GM23338 (cell line): Measurements from ENCODE around the gene RFX3. TPM values are rescaled to one million over a fixed set of nuclear protein-coding genes. Genes with fewer than 3 reads are reported as not detected.

Experiments used
- ATAC-seq: fragments of 200-7000 bp; cut with Tn5 transposase; 3 replicates; pipeline ENCODE4 v1.9.1; 2020
- DNase-seq: peaks from one replicate; pipeline ENCODE4 v3.0.0-alpha.2; 2015; ENCODE audit warnings: low spot score
- H2AFZ ChIP-seq: fragments of 200-600 bp; sonication (generic); 2 replicates; pipeline ENCODE4 v1.8.0; 2016; ENCODE audit warnings: antibody characterized with exemption, mild to moderate bottlenecking, moderate library complexity
- H3F3A ChIP-seq: fragments of 200-600 bp; sonication (generic); replicated peaks from 2 replicates; pipeline ENCODE4 v1.8.0; 2017; ENCODE audit warnings: antibody characterized with exemption, mixed run types, low read depth
- H3K27ac ChIP-seq: fragments of 200-600 bp; sonication (generic); 2 replicates; pipeline ENCODE4 v1.6.1; 2016; ENCODE audit warnings: low read depth
- H3K27me3 ChIP-seq: fragments of 200-600 bp; sonication (generic); 2 replicates; pipeline ENCODE4 v1.8.0; 2016; ENCODE audit warnings: mild to moderate bottlenecking, mixed run types, moderate library complexity; ENCODE audit not compliant: insufficient read depth
- H3K36me3 ChIP-seq: fragments of 200-600 bp; sonication (generic); 2 replicates; pipeline ENCODE4 v1.8.0; 2016; ENCODE audit warnings: mild to moderate bottlenecking; ENCODE audit not compliant: insufficient read depth
- H3K4me1 ChIP-seq: fragments of 200-600 bp; sonication (generic); 2 replicates; pipeline ENCODE4 v1.8.0; 2016; ENCODE audit warnings: mild to moderate bottlenecking, moderate library complexity; ENCODE audit not compliant: insufficient read depth
- H3K4me2 ChIP-seq: fragments of 200-600 bp; sonication (generic); 2 replicates; pipeline ENCODE4 v1.7.1; 2017; ENCODE audit warnings: mixed run types
- H3K4me3 ChIP-seq: fragments of 200-600 bp; sonication (generic); 2 replicates; pipeline ENCODE4 v1.6.1; 2016; ENCODE audit warnings: mixed run types
- H3K79me2 ChIP-seq: fragments of 200-600 bp; sonication (generic); replicated peaks from 2 replicates; pipeline ENCODE4 v1.8.0; 2017; ENCODE audit warnings: mild to moderate bottlenecking; ENCODE audit not compliant: insufficient read depth
- H3K9me2 ChIP-seq: fragments of 200-600 bp; sonication (generic); 2 replicates; pipeline ENCODE4 v1.8.0; 2017; ENCODE audit not compliant: insufficient read depth
- H4K20me1 ChIP-seq: fragments of 200-600 bp; sonication (generic); replicated peaks from 2 replicates; pipeline ENCODE4 v1.8.0; 2017; ENCODE audit warnings: mild to moderate bottlenecking; ENCODE audit not compliant: insufficient read depth
- H3K27ac Mint-ChIP-seq: 2 replicates; pipeline ENCODE4 v1.8.0; 2020; ENCODE audit warnings: inconsistent platforms, mild to moderate bottlenecking, moderate library complexity, mixed read lengths
- H3K27me3 Mint-ChIP-seq: 3 replicates; pipeline ENCODE4 v1.8.0; 2022; ENCODE audit warnings: low read depth, mild to moderate bottlenecking, moderate library complexity, mixed read lengths, inconsistent platforms; ENCODE audit not compliant: insufficient read depth, poor library complexity
- H3K36me3 Mint-ChIP-seq: 3 replicates; pipeline ENCODE4 v1.8.0; 2021; ENCODE audit warnings: low read depth, mild to moderate bottlenecking, inconsistent platforms, moderate library complexity, mixed read lengths
- H3K4me1 Mint-ChIP-seq: 3 replicates; pipeline ENCODE4 v1.8.0; 2020; ENCODE audit warnings: mild to moderate bottlenecking, inconsistent platforms, mixed read lengths
- H3K4me3 Mint-ChIP-seq: 3 replicates; pipeline ENCODE4 v1.8.0; 2021; ENCODE audit warnings: moderate library complexity, mild to moderate bottlenecking, inconsistent platforms, mixed read lengths
- H3K9me3 Mint-ChIP-seq: 3 replicates; pipeline ENCODE4 v1.8.0; 2020; ENCODE audit warnings: moderate library complexity, mild to moderate bottlenecking, inconsistent platforms, mixed read lengths
- CTCF ChIP-seq, 2 experiments: fragments of 200-600 bp in 1 of 2; sonication (generic) in 1 of 2; conservative IDR thresholded peaks; 2 replicates each; pipeline versions ENCODE4 v1.5.1 to v1.6.1; 2016 to 2017; ENCODE audit warnings: antibody characterized with exemption in 2 of 2, low read depth in 2 of 2, mild to moderate bottlenecking in 2 of 2, moderate library complexity in 1 of 2
- EZH2 ChIP-seq: fragments of 200-600 bp; sonication (generic); IDR thresholded peaks from one replicate; pipeline ENCODE4 v1.8.0; 2017; ENCODE audit warnings: antibody characterized with exemption, mild to moderate bottlenecking, low read depth; ENCODE audit not compliant: unreplicated experiment
- EZH2phosphoT487 ChIP-seq: fragments of 200-600 bp; sonication (generic); IDR thresholded peaks from one replicate; pipeline ENCODE4 v1.8.1; 2018; ENCODE audit warnings: antibody characterized with exemption; ENCODE audit not compliant: unreplicated experiment
- JUNB ChIP-seq: IDR thresholded peaks from one replicate; pipeline ENCODE4 v1.6.1; 2016; ENCODE audit warnings: antibody characterized with exemption; ENCODE audit not compliant: unreplicated experiment
- STAT1 ChIP-seq: IDR thresholded peaks from one replicate; pipeline ENCODE4 v1.6.1; 2016; ENCODE audit warnings: antibody characterized with exemption; ENCODE audit not compliant: unreplicated experiment
- ZNF114 ChIP-seq: fragments of 250-450 bp; sonication (Bioruptor Pico); IDR thresholded peaks from 2 replicates; pipeline ENCODE4 v1.5.0; 2020; ENCODE audit warnings: mild to moderate bottlenecking, moderate library complexity
- ZNF331 ChIP-seq: fragments of 250-450 bp; sonication (Bioruptor Pico); IDR thresholded peaks from 2 replicates; pipeline ENCODE4 v1.5.0; 2020; ENCODE audit warnings: low read depth, mild to moderate bottlenecking, moderate library complexity
- ZNF462 ChIP-seq: fragments of 250-450 bp; sonication (Bioruptor Pico); IDR thresholded peaks from 2 replicates; pipeline ENCODE4 v1.5.0; 2020; ENCODE audit warnings: mild to moderate bottlenecking, moderate library complexity
- polyA plus RNA-seq: library from polyadenylated mRNA; unstranded; fragments of >200 nt; fragmentation: Nextera tagmentation; extraction: Ambion mirVana; gene quantifications from 2 replicates; pipeline ENCODE4 v1.2.1, GENCODE V29; 2016
- total RNA-seq: library from RNA; depleted of rRNA; stranded (reverse); fragments of >200 nt; shearing (Covaris generic); gene quantifications from 2 replicates; pipeline ENCODE4 v1.2.3, GENCODE V29; 2014

The RFX3 gene
- total and polyA plus RNA-seq, 2 experiments from 2014 or later, result 9.8 to 22.1 TPM

GRCh38 chr9:3360245-3360644 lies 165.6 kb downstream of the RFX3 start (continued):
- no peak for TF ChIP-seq ZNF462 (CRISPR knock-in tag)

GRCh38 chr9:3359778-3360177 lies 166.0 kb downstream of the RFX3 start:
- no peak for ATAC-seq
- DNase-seq, result no peak
- no peak overlapping the region for H3K4me3 ChIP-seq
- Mint-ChIP-seq H3K36me3 (peaks cover 12% of the 10 kb centered on the region; the same call in 2 of the 3 replicates), H3K4me1 (peaks cover 28% of the 10 kb centered on the region), H3K27me3 (peaks cover 1% of the 10 kb centered on the region), H3K27ac (no peak overlapping the region), H3K9me3 (no peaks in the 10 kb centered on the region), H3K4me3 (no peak overlapping the region)
- H3F3A ChIP-seq, result 0 out of 2 replicates have a peak, but pooled peaks cover 4% of the 10 kb centered on the region
- no peak overlapping the region for H2AFZ ChIP-seq
- no peaks in the 10 kb centered on the region for H3K27me3 ChIP-seq
- H4K20me1 ChIP-seq, result no peaks in the 10 kb centered on the region
- H3K4me1 ChIP-seq, result peaks cover 40% of the 10 kb centered on the region
- no peak overlapping the region for H3K27ac ChIP-seq
- no peak overlapping the region for H3K4me2 ChIP-seq
- H3K9me2 ChIP-seq, result no peaks in the 10 kb centered on the region
- H3K79me2 ChIP-seq, result no peaks in the 10 kb centered on the region
- H3K36me3 ChIP-seq, result no peaks in the 10 kb centered on the region
- TF ChIP-seq CTCF (conservative IDR thresholded peaks at IDR 0.05; ENCODE audit: low read depth in 2 of 2), result no peak
- no peak for TF ChIP-seq EZH2phosphoT487
- TF ChIP-seq STAT1, result no peak
- no peak for TF ChIP-seq ZNF462 (CRISPR knock-in tag)
- no peak for TF ChIP-seq ZNF331 (CRISPR knock-in tag)
- no peak for TF ChIP-seq ZNF114 (CRISPR knock-in tag)
- TF ChIP-seq EZH2, result no peak
- TF ChIP-seq JUNB, result no peak
